H1 (cell line): ENCODE measurements around the gene MAPK11. TPM values are rescaled to one million over a fixed set of nuclear protein-coding genes. Genes with fewer than 3 reads are reported as not detected.

ENCODE experiments used
- CTCF ChIA-PET: fragments of 300-600 bp; sonication (Branson Sonifier 250); formaldehyde crosslinking; loops from one replicate; lab custom pipeline; 2021; ENCODE audit not compliant: partially characterized antibody; lab: Charles Lee
- POLR2A ChIA-PET: fragments of 300-600 bp; sonication (Branson Sonifier 250); formaldehyde crosslinking; loops from one replicate; lab custom pipeline; 2021; ENCODE audit warnings: inconsistent platforms; ENCODE audit not compliant: partially characterized antibody; lab: Charles Lee
- DNase-seq, 2 experiments: peaks; one replicate each; pipeline versions ENCODE4 v3.0.0 to v3.0.0-alpha.2; 2010 to 2022; ENCODE audit warnings: low spot score in 2 of 2, low read depth in 1 of 2, mixed read lengths in 1 of 2
- FAIRE-seq: peaks from 2 replicates; lab custom pipeline; 2011; peaks lifted over from hg19 to GRCh38; lab: Jason Lieb, UNC
- H2AFZ ChIP-seq: 2 replicates; pipeline ENCODE4 v1.8.1; 2012; ENCODE audit warnings: low read length, inconsistent platforms
- H2AK5ac ChIP-seq: 2 replicates; pipeline ENCODE4 v1.6.1; 2013; ENCODE audit warnings: low read depth, low read length
- H2BK120ac ChIP-seq: replicated peaks from 2 replicates; pipeline ENCODE3; 2013; ENCODE audit warnings: low read depth, low read length, inconsistent platforms
- H2BK12ac ChIP-seq: 2 replicates; pipeline ENCODE4 v1.6.1; 2013; ENCODE audit warnings: low read depth, low read length
- H2BK15ac ChIP-seq: 2 replicates; pipeline ENCODE4 v1.6.1; 2013; ENCODE audit warnings: low read length
- H2BK20ac ChIP-seq: 2 replicates; pipeline ENCODE4 v1.6.1; 2013; ENCODE audit warnings: low read length
- H2BK5ac ChIP-seq: 2 replicates; pipeline ENCODE4 v1.6.1; 2013; ENCODE audit warnings: low read depth, low read length
- H3K14ac ChIP-seq: 2 replicates; pipeline ENCODE4 v1.6.1; 2013; ENCODE audit warnings: inconsistent platforms; ENCODE audit not compliant: insufficient read length
- H3K18ac ChIP-seq: 2 replicates; pipeline ENCODE4 v1.6.1; 2013; ENCODE audit warnings: low read length; ENCODE audit errors: extremely low read depth
- H3K23ac ChIP-seq: 2 replicates; pipeline ENCODE4 v1.6.1; 2013; ENCODE audit warnings: inconsistent platforms; ENCODE audit not compliant: insufficient read length
- H3K23me2 ChIP-seq: 2 replicates; pipeline ENCODE4 v1.6.1; 2013; ENCODE audit warnings: low read depth, low read length
- H3K27ac ChIP-seq: 2 replicates; pipeline ENCODE4 v1.6.1; 2011; ENCODE audit warnings: low read depth, low read length, inconsistent platforms
- H3K27me3 ChIP-seq, 4 experiments: replicated peaks in 1 of 4; 1 replicate in 1 of 4; 2 replicates in 3 of 4; pipeline versions ENCODE4 v1.6.1 to v1.8.1; 2011 to 2013; ENCODE audit warnings: low read length in 3 of 4, mild to moderate bottlenecking in 3 of 4, inconsistent platforms in 2 of 4, mixed read lengths in 2 of 4, moderate library complexity in 1 of 4; ENCODE audit not compliant: control insufficient read depth in 3 of 4, insufficient read depth in 3 of 4; ENCODE audit errors: extremely low read depth in 1 of 4
- H3K36me3 ChIP-seq, 4 experiments: 2 replicates each; pipeline versions ENCODE4 v1.6.1 to v1.8.1; 2011 to 2013; ENCODE audit warnings: mild to moderate bottlenecking in 4 of 4, low read length in 3 of 4, moderate library complexity in 2 of 4, control low read depth in 1 of 4, inconsistent platforms in 1 of 4; ENCODE audit not compliant: insufficient read depth in 4 of 4, control insufficient read depth in 2 of 4
- H3K4ac ChIP-seq: replicated peaks from 2 replicates; pipeline ENCODE3; 2013; ENCODE audit warnings: low read length, low read depth, mixed read lengths, inconsistent platforms; ENCODE audit not compliant: insufficient read length
- H3K4me1 ChIP-seq, 4 experiments: replicated peaks in 1 of 4; 1 replicate in 1 of 4; 2 replicates in 3 of 4; pipeline versions ENCODE4 v1.6.1 to v1.8.1; 2011 to 2013; ENCODE audit warnings: low read length in 3 of 4, inconsistent platforms in 2 of 4, mixed read lengths in 1 of 4; ENCODE audit not compliant: insufficient read depth in 4 of 4, control insufficient read depth in 3 of 4
- H3K4me2 ChIP-seq, 2 experiments: 2 replicates each; pipeline versions ENCODE4 v1.6.1 to v1.8.1; 2011 to 2013; ENCODE audit warnings: low read depth in 2 of 2, low read length in 2 of 2, control low read depth in 1 of 2, inconsistent platforms in 1 of 2, mild to moderate bottlenecking in 1 of 2; ENCODE audit not compliant: insufficient read depth in 1 of 2
- H3K4me3 ChIP-seq, 4 experiments: fragments of 200-600, 300-600 bp in 1 of 4; sonication (generic), shearing (Covaris generic), sonication (Bioruptor Twin) in 1 of 4; 2 replicates each; pipeline versions ENCODE4 v1.5.1 to v1.8.1; 2011 to 2016; ENCODE audit warnings: low read length in 4 of 4, low read depth in 3 of 4, control low read depth in 2 of 4, inconsistent platforms in 2 of 4, mild to moderate bottlenecking in 2 of 4, mixed read lengths in 1 of 4, moderate library complexity in 1 of 4; ENCODE audit not compliant: insufficient read depth in 2 of 4; ENCODE audit errors: extremely low read depth in 1 of 4
- H3K56ac ChIP-seq: replicated peaks from 2 replicates; pipeline ENCODE3; 2013; ENCODE audit warnings: low read depth, mild to moderate bottlenecking, mixed read lengths, low read length, inconsistent platforms; ENCODE audit not compliant: insufficient read length
- H3K79me1 ChIP-seq: 2 replicates; pipeline ENCODE4 v1.6.1; 2013; ENCODE audit warnings: low read depth, low read length, control low read depth
- H3K79me2 ChIP-seq, 2 experiments: 2 replicates each; pipeline versions ENCODE4 v1.6.1 to v1.8.1; 2012 to 2013; ENCODE audit warnings: low read length in 2 of 2, mild to moderate bottlenecking in 2 of 2, inconsistent platforms in 1 of 2; ENCODE audit not compliant: insufficient read depth in 2 of 2, control insufficient read depth in 1 of 2
- H3K9ac ChIP-seq, 4 experiments: replicated peaks in 1 of 4; 1 replicate in 1 of 4; 2 replicates in 3 of 4; pipeline versions ENCODE4 v1.6.1 to v1.8.1; 2011 to 2013; ENCODE audit warnings: low read depth in 3 of 4, low read length in 3 of 4, control low read depth in 2 of 4, mild to moderate bottlenecking in 2 of 4, moderate library complexity in 2 of 4, inconsistent platforms in 1 of 4; ENCODE audit errors: extremely low read depth in 1 of 4
- H3K9me3 ChIP-seq, 2 experiments: 2 replicates each; pipeline versions ENCODE4 v1.6.1 to v1.8.1; 2012 to 2013; ENCODE audit warnings: mild to moderate bottlenecking in 2 of 2, moderate library complexity in 2 of 2, control low read depth in 1 of 2, inconsistent platforms in 1 of 2, low read depth in 1 of 2, low read length in 1 of 2, mixed read lengths in 1 of 2; ENCODE audit not compliant: insufficient read depth in 2 of 2
- H4K20me1 ChIP-seq, 2 experiments: replicated peaks in 1 of 2; 2 replicates each; pipeline versions ENCODE3 to v1.8.1; 2011 to 2013; ENCODE audit warnings: inconsistent platforms in 2 of 2, low read length in 2 of 2, mild to moderate bottlenecking in 1 of 2; ENCODE audit not compliant: insufficient read depth in 2 of 2, control insufficient read depth in 1 of 2
- H4K5ac ChIP-seq: 2 replicates; pipeline ENCODE4 v1.6.1; 2013; ENCODE audit warnings: low read length, low read depth, mixed read lengths, inconsistent platforms; ENCODE audit not compliant: insufficient read length
- H4K8ac ChIP-seq: 2 replicates; pipeline ENCODE4 v1.8.0; 2013; ENCODE audit warnings: mild to moderate bottlenecking, moderate library complexity, low read length, inconsistent platforms; ENCODE audit not compliant: insufficient read depth; ENCODE audit errors: extremely low read depth
- H4K91ac ChIP-seq: replicated peaks from 2 replicates; pipeline ENCODE3; 2013; ENCODE audit warnings: low read length, mixed read lengths, inconsistent platforms; ENCODE audit not compliant: insufficient read length
- CEBPB ChIP-seq: IDR thresholded peaks from 2 replicates; pipeline ENCODE4 v1.6.1; 2012; ENCODE audit warnings: low read depth, low read length
- CTCF ChIP-seq, 3 experiments: IDR thresholded peaks; 1 replicate in 2 of 3; 2 replicates in 1 of 3; pipeline versions ENCODE4 v1.5.1 to v1.6.1; 2011; ENCODE audit warnings: low read length in 3 of 3, mild to moderate bottlenecking in 3 of 3, inconsistent platforms in 2 of 3, low read depth in 1 of 3, moderate library complexity in 1 of 3; ENCODE audit not compliant: insufficient read depth in 1 of 3; ENCODE audit errors: control extremely low read depth in 1 of 3
- FOSL1 ChIP-seq: IDR thresholded peaks from 2 replicates; pipeline ENCODE4 v1.6.1; 2011; ENCODE audit warnings: mild to moderate bottlenecking, low read depth, low read length, moderate library complexity; ENCODE audit not compliant: insufficient read depth
- HDAC6 ChIP-seq: IDR thresholded peaks from one replicate; pipeline ENCODE4 v1.7.1; 2012; ENCODE audit warnings: low read depth, mild to moderate bottlenecking, inconsistent platforms, low read length, moderate library complexity
- KDM1A ChIP-seq: fragments of 200-600, 300-600 bp; sonication (generic); IDR thresholded peaks from 2 replicates; pipeline ENCODE4 v1.7.1; 2016; ENCODE audit warnings: mild to moderate bottlenecking, low read length, borderline replicate concordance
- KDM4A ChIP-seq: IDR thresholded peaks from one replicate; pipeline ENCODE4 v1.7.1; 2012; ENCODE audit warnings: low read depth, mild to moderate bottlenecking, moderate library complexity, low read length, inconsistent platforms; ENCODE audit not compliant: severe bottlenecking
- POU5F1 ChIP-seq: IDR thresholded peaks from 2 replicates; pipeline ENCODE4 v1.6.1; 2011; ENCODE audit warnings: low read depth, mild to moderate bottlenecking, low read length, moderate library complexity
- SP1 ChIP-seq: IDR thresholded peaks from 2 replicates; pipeline ENCODE4 v1.6.1; 2011; ENCODE audit warnings: low read depth, low read length
- TBP ChIP-seq: IDR thresholded peaks from 2 replicates; pipeline ENCODE4 v1.6.1; 2011; ENCODE audit warnings: low read depth, low read length, improper control_type of control experiment
- YY1 ChIP-seq: IDR thresholded peaks from 2 replicates; pipeline ENCODE4 v1.6.1; 2011; ENCODE audit warnings: low read depth, mild to moderate bottlenecking, low read length
- WGBS, 2 experiments: shearing (Covaris generic) in 1 of 2; methylation state at CpG; one replicate each; pipeline versions ENCODE4 v1.1.6 to v1.1.7; 2013 to 2015; ENCODE audit warnings: low lambda C conversion rate in 2 of 2, mixed read lengths in 2 of 2, inconsistent platforms in 1 of 2, low coverage in 1 of 2, missing lambda C conversion rate in 1 of 2; ENCODE audit not compliant: insufficient replicate concordance in 2 of 2, insufficient coverage in 1 of 2, insufficient read length in 1 of 2; ENCODE audit errors: extremely low coverage in 1 of 2, missing lambda C conversion rate in 1 of 2; 5-methylcytosine and 5-hydroxymethylcytosine counted together
- polyA plus RNA-seq, 7 experiments: library from polyadenylated mRNA; depleted of rRNA in 3 of 7; stranded (reverse) in 5 of 7; unstranded in 2 of 7; fragments of >200 nt in 5 of 7; fragments of 200-250 nt in 2 of 7; gene quantifications; 1 replicate in 5 of 7; 2 replicates in 1 of 7; 4 replicates in 1 of 7; pipeline versions ENCODE4 v1.2.1 to v1.2.3, GENCODE V29; 2011 to 2013; ENCODE audit warnings: missing spikeins in 2 of 7, mixed read lengths in 2 of 7
- total RNA-seq: library from RNA; stranded (reverse); fragmentation: NEBNext Ultra II Directional; extraction: Animal tissue kit (Norgen Biotek cat#: 25700); gene quantifications from 2 replicates; pipeline ENCODE4 v1.2.1, GENCODE V29; 2021
- TF ChIP-seq, protein P1 (sequence below): IDR thresholded peaks from 2 replicates; pipeline ENCODE4 v1.6.1; 2012; ENCODE audit warnings: inconsistent platforms

MAPK11 gene
- total and polyA plus RNA-seq, 2 of the 8 experiments (the other 6 are each of a cell fraction or from before 2014, with no cell fraction given), result 0.70 to 1.5 TPM

DNA sequence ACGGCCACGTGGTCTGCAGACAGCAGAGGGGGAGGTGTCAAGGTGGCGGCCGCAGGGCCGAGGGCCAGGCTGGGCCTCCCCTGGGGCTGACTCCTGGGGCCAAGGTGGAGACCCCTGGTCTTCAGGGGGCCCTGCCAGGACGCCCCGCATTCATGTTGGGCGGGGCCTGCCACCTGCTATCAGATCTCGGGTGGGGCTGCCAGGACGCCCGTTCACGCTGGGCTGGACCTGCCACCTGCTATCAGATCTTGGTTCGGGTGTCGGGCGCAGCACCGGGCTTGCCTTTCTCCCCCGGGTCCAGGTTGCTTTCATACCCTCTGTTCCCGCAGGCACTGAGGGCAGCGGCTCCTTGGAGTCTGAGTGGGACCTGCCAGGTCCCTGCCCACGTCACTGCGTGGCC, 16.1 kb upstream of the MAPK11 start:
- Histone ChIP-seq H2AFZ (no peak overlapping the region), H4K20me1 (peaks cover 4 to 24% of the 10 kb centered on the region in 2 experiments), H3K14ac (no peak overlapping the region), H3K23ac (no peak overlapping the region), H4K91ac (no peak overlapping the region), H3K56ac (no peak overlapping the region), H3K18ac (no peak overlapping the region), H3K27ac (no peak overlapping the region), H3K4me2 (no peak overlapping the region), H2BK20ac (no peak overlapping the region), H3K36me3 (peaks cover 16 to 73% (median 22%) of the 10 kb centered on the region in 4 experiments), H3K4me1 (peaks cover 0 to 5% (median 0%) of the 10 kb centered on the region in 4 experiments; a peak in 2 of 7 replicates), H3K9ac (no peak overlapping the region), H3K4ac (no peak overlapping the region), H2BK12ac (no peak overlapping the region), H3K79me2 (peaks cover 0 to 11% of the 10 kb centered on the region in 2 experiments; a peak in 2 of 4 replicates), H2BK120ac (no peak overlapping the region), H2AK5ac (no peak overlapping the region), H2BK15ac (no peak overlapping the region), H3K9me3 (no peaks in the 10 kb centered on the region; a peak in 1 of 4 replicates), H3K27me3 (no peaks in the 10 kb centered on the region), H3K79me1 (peaks cover 6% of the 10 kb centered on the region), H3K4me3 (no peak overlapping the region), H4K8ac (no peak overlapping the region; the same call in 1 of the 2 replicates), H4K5ac (no peak overlapping the region), H2BK5ac (no peak overlapping the region), H3K23me2 (no peaks in the 10 kb centered on the region)
- FAIRE-seq (no peak), DNase-seq (no peak)
- ChIA-PET POLR2A (no interaction called here), CTCF (interaction anchor here (0.6 to 0.7 kb wide), 2 partner anchors 35 to 86 kb away, joined by 3 to 5 read pairs; no protein-coding TSS in a partner anchor)
- 93% methylated on average over 21 of the region's 21 CpGs; no CpG with 5 or more reads in 1 of the 2 experiments for WGBS, 2 experiments
- TF ChIP-seq CTCF (IDR thresholded peaks at IDR 0.05; ENCODE audit: control extremely low read depth in 1 of 3, insufficient read depth in 1 of 3, low read depth in 1 of 3, low read length in 3 of 3), result no peak
- TF ChIP-seq SP1, result no peak
- TF ChIP-seq TBP, result no peak
- TF ChIP-seq HDAC6, result no peak
- TF ChIP-seq YY1, result no peak
- no peak for TF ChIP-seq FOSL1
- TF ChIP-seq, protein P1, sequence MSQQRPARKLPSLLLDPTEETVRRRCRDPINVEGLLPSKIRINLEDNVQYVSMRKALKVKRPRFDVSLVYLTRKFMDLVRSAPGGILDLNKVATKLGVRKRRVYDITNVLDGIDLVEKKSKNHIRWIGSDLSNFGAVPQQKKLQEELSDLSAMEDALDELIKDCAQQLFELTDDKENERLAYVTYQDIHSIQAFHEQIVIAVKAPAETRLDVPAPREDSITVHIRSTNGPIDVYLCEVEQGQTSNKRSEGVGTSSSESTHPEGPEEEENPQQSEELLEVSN, result no peak
- no peak for TF ChIP-seq POU5F1
- TF ChIP-seq CEBPB, result no peak
- TF ChIP-seq KDM4A, result no peak
- TF ChIP-seq KDM1A, result no peak
